Esophagus muscularis mucosa (tissue), 4 donors: ENCODE data around the gene ANKRD28. TPM values are rescaled to one million over a fixed set of nuclear protein-coding genes. Genes with fewer than 3 reads are reported as not detected.

Experiments
- DNase-seq: peaks from one replicate; pipeline ENCODE4 v3.0.0-alpha.2; 2017; ENCODE audit errors: extremely low spot score
- H3K27ac ChIP-seq, 4 donors: fragments of 200-600 bp; sonication (generic); replicated peaks in 1 of 4; 1 replicate in 3 of 4; 2 replicates in 1 of 4; pipeline ENCODE4 v1.5.1; 2016 to 2019; ENCODE audit warnings: mild to moderate bottlenecking in 1 of 4
- H3K27me3 ChIP-seq, 4 donors: fragments of 200-600 bp; sonication (generic); one replicate each; pipeline versions ENCODE4 v1.5.1 to v1.6.0; 2016 to 2019
- H3K36me3 ChIP-seq, 4 donors: fragments of 200-600 bp; sonication (generic); one replicate each; pipeline ENCODE4 v1.5.1; 2016 to 2019
- H3K4me1 ChIP-seq, 4 donors: fragments of 200-600 bp; sonication (generic); one replicate each; pipeline ENCODE4 v1.5.1; 2016 to 2019
- H3K4me3 ChIP-seq, 4 donors: fragments of 200-600 bp; sonication (generic); 1 replicate in 2 of 4; 2 replicates in 2 of 4; pipeline ENCODE4 v1.5.1; 2016 to 2019; ENCODE audit warnings: mild to moderate bottlenecking in 4 of 4, moderate library complexity in 1 of 4
- H3K9me3 ChIP-seq, 4 donors: fragments of 200-600 bp; sonication (generic); 1 replicate in 3 of 4; 2 replicates in 1 of 4; pipeline ENCODE4 v1.5.1; 2016 to 2019
- EP300 ChIP-seq: sonication (generic); formaldehyde crosslinking; IDR thresholded peaks from one replicate; pipeline ENCODE4 v1.6.1; 2017; ENCODE audit warnings: antibody characterized with exemption
- POLR2A ChIP-seq: fragments of 450-650 bp; IDR thresholded peaks from one replicate; pipeline ENCODE4 v1.6.1; 2017; ENCODE audit warnings: antibody characterized with exemption, moderate library complexity, mild to moderate bottlenecking, low read depth
- POLR2AphosphoS5 ChIP-seq, 2 donors: sonication (generic); formaldehyde crosslinking; IDR thresholded peaks; one replicate each; pipeline ENCODE4 v1.6.1; 2017; ENCODE audit warnings: antibody characterized with exemption in 2 of 2
- WGBS: methylation state at CpG from one replicate; pipeline ENCODE4 v1.1.5; 2018; 5-methylcytosine and 5-hydroxymethylcytosine counted together
- intact Hi-C: fragments of 100-400 bp; cut with DNase I; formaldehyde crosslinking; loops from one replicate; pipeline ENCODE4 v1.15.1; 2023
- total RNA-seq, 4 donors: library from RNA; depleted of rRNA; stranded (reverse); fragments of >200 nt; gene quantifications; one replicate each; pipeline versions ENCODE4 v1.1.0 to v1.2.1, GENCODE V29; 2016
- TF ChIP-seq, protein P1 (sequence below), 3 experiments: fragments of 200-600 bp in 2 of 3; fragments of 450-650 bp in 1 of 3; sonication (generic) in 2 of 3; IDR thresholded peaks; one replicate each; pipeline ENCODE4 v1.5.1; 2017 to 2019; ENCODE audit warnings: antibody characterized with exemption in 3 of 3, mild to moderate bottlenecking in 2 of 3, moderate library complexity in 1 of 3

ANKRD28 gene
- total RNA-seq, 4 donors from 2014 or later: 21.2 to 34.8 (median 26.9) TPM

DNA sequence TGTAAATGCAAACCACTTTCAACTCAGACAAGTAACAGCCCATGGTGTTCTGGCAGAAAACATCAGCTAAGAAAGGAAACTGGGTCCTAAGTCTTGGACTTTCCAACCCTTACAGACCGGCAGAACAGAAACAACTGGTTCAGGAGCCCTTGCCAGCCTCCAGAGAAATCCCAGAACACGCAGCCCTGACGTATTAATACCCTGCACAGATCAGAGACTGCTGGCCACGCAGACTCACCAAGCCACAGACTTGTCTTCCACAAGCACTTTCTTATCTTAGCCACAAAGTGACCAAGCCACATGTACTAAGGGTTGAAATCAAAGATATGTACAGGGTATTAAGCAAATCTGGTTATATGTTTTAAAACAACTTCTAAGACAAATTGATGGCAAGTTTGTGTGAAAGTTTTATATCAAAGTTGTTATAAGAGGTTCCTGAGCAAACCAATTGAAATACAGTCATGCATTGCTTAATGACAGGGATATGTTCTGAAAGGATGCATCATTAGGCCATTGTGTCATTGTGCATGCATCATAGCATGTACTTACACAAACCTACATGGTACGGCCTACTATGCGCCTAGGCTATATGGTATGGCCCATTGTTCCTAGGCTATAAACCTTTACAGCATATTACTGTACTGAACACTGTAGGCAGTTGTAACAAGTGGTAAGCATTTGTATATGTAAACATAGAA lies 159.4 kb downstream of the ANKRD28 start:
- no peaks in the 10 kb centered on the region for H3K27me3 ChIP-seq
- 73% methylated on average over 6 of the region's 6 CpGs for WGBS
- peak overlapping the region in 2 of 4 donors; percentile 35 to 83 for H3K27ac ChIP-seq
- DNase-seq: no peak
- H3K36me3 ChIP-seq: peaks cover 0 to 9% (median 3%) of the 10 kb centered on the region in 4 donors
- peaks cover 21 to 53% (median 42%) of the 10 kb centered on the region in 4 donors for H3K4me1 ChIP-seq
- TF ChIP-seq EP300 (no peak), POLR2A (no peak), POLR2AphosphoS5 (IDR thresholded peaks at IDR 0.05) (no peak)
- TF ChIP-seq, protein P1, sequence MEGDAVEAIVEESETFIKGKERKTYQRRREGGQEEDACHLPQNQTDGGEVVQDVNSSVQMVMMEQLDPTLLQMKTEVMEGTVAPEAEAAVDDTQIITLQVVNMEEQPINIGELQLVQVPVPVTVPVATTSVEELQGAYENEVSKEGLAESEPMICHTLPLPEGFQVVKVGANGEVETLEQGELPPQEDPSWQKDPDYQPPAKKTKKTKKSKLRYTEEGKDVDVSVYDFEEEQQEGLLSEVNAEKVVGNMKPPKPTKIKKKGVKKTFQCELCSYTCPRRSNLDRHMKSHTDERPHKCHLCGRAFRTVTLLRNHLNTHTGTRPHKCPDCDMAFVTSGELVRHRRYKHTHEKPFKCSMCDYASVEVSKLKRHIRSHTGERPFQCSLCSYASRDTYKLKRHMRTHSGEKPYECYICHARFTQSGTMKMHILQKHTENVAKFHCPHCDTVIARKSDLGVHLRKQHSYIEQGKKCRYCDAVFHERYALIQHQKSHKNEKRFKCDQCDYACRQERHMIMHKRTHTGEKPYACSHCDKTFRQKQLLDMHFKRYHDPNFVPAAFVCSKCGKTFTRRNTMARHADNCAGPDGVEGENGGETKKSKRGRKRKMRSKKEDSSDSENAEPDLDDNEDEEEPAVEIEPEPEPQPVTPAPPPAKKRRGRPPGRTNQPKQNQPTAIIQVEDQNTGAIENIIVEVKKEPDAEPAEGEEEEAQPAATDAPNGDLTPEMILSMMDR (IDR thresholded peaks at IDR 0.05): no peak
- H3K4me3 ChIP-seq: no peak overlapping the region
- intact Hi-C loops: loop anchor here (10.0 kb wide), 1 partner anchor 606 kb away; no protein-coding TSS in a partner anchor
- H3K9me3 ChIP-seq: no peaks in the 10 kb centered on the region

- Histone ChIP-seq H3K27me3 (no peaks in the 10 kb centered on the region), H3K27ac (peak overlapping the region; percentile 35 to 83 (median 77)), H3K4me1 (peaks cover 21 to 61% (median 46%) of the 10 kb centered on the region in 4 donors), H3K36me3 (peaks cover 0 to 5% (median 3%) of the 10 kb centered on the region in 4 donors), H3K4me3 (no peak overlapping the region), H3K9me3 (no peaks in the 10 kb centered on the region)
- TF ChIP-seq POLR2AphosphoS5 (IDR thresholded peaks at IDR 0.05) (no peak), POLR2A (no peak), EP300 (no peak)
- TF ChIP-seq, protein P1 (IDR thresholded peaks at IDR 0.05): no peak
- no peak for DNase-seq
- WGBS: 73% methylated on average over 7 of the region's 7 CpGs
- intact Hi-C loops: loop anchor here (10.0 kb wide), 1 partner anchor 607 kb away; no protein-coding TSS in a partner anchor
Measured at GRCh38 chr3:15637131-15637951, 160.4 kb downstream of the ANKRD28 start.

GRCh38 chr3:15636028-15636709 lies 161.6 kb downstream of the ANKRD28 start:
- Histone ChIP-seq H3K9me3 (no peaks in the 10 kb centered on the region), H3K27ac (peak overlapping the region; percentile 76 to 83 (median 77)), H3K27me3 (no peaks in the 10 kb centered on the region), H3K4me3 (no peak overlapping the region), H3K36me3 (no peaks in the 10 kb centered on the region), H3K4me1 (peaks cover 21 to 72% (median 57%) of the 10 kb centered on the region in 4 donors)
- DNase-seq: no peak
- TF ChIP-seq POLR2AphosphoS5 (IDR thresholded peaks at IDR 0.05): peak in 1 of 2 donors; percentile 43
- TF ChIP-seq, protein P1 (IDR thresholded peaks at IDR 0.05): no peak
- intact Hi-C loops: loop anchor here (10.0 kb wide), 1 partner anchor 609 kb away; no protein-coding TSS in a partner anchor
- WGBS: 62% methylated on average over 7 of the region's 14 CpGs

DNA sequence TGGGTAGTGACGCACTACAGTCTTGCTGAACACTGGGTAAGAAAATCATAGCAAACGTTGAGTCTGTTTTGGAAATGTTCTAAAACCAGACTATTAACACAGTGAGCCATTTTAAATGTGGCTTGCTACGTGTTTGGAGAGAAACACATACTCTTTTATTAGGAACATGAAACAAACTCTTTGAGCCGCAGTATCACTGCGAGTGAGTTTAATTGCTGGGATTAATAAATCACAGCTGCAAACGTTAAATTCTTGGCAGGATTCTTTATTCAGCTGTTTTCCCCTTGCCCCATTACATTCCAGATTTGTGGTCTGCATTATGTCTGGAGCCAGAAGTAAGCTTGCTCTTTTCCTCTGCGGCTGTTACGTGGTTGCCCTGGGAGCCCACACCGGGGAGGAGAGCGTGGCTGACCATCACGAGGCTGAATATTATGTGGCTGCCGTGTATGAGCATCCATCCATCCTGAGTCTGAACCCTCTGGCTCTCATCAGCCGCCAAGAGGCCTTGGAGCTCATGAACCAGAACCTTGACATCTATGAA lies 162.6 kb downstream of the ANKRD28 start:
- 31% methylated on average over 12 of the region's 13 CpGs for WGBS
- Histone ChIP-seq H3K27ac (peak overlapping the region; percentile 76 to 83 (median 77)), H3K4me3 (peak overlapping the region in 2 of 4 donors; percentile 7 to 15), H3K4me1 (peaks cover 26 to 82% (median 65%) of the 10 kb centered on the region in 4 donors), H3K36me3 (no peaks in the 10 kb centered on the region), H3K9me3 (no peaks in the 10 kb centered on the region), H3K27me3 (no peaks in the 10 kb centered on the region)
- intact Hi-C loops: loop anchor here (10.0 kb wide), 1 partner anchor 610 kb away; no protein-coding TSS in a partner anchor
- TF ChIP-seq POLR2AphosphoS5 (IDR thresholded peaks at IDR 0.05) (peak; percentile 52 to 60), EP300 (no peak)
- no peak for DNase-seq
